Skeletal muscle satellite cell (primary cell): ENCODE measurements around the gene SKP1.

ENCODE experiments used
- H3K27me3 ChIP-seq: 2 replicates; pipeline ENCODE4 v1.7.0; 2013; ENCODE audit warnings: low read length; ENCODE audit not compliant: control insufficient read depth, insufficient read depth
- H3K36me3 ChIP-seq: 2 replicates; pipeline ENCODE4 v1.7.0; 2013; ENCODE audit warnings: mild to moderate bottlenecking, control low read depth, low read length; ENCODE audit not compliant: insufficient read depth
- H3K4me1 ChIP-seq: 2 replicates; pipeline ENCODE4 v1.7.0; 2013; ENCODE audit warnings: low read length; ENCODE audit not compliant: control insufficient read depth, insufficient read depth
- H3K4me2 ChIP-seq: 2 replicates; pipeline ENCODE4 v1.7.0; 2013; ENCODE audit warnings: mild to moderate bottlenecking, low read length
- H3K4me3 ChIP-seq: 2 replicates; pipeline ENCODE4 v1.7.0; 2013; ENCODE audit warnings: low read length
- H3K9ac ChIP-seq: 2 replicates; pipeline ENCODE4 v1.7.0; 2013; ENCODE audit warnings: mild to moderate bottlenecking, low read depth, low read length, moderate library complexity
- H3K9me3 ChIP-seq: replicated peaks from 2 replicates; pipeline ENCODE4 v1.7.0; 2013; ENCODE audit warnings: mild to moderate bottlenecking, control low read depth, low read length

Gene SKP1

DNA sequence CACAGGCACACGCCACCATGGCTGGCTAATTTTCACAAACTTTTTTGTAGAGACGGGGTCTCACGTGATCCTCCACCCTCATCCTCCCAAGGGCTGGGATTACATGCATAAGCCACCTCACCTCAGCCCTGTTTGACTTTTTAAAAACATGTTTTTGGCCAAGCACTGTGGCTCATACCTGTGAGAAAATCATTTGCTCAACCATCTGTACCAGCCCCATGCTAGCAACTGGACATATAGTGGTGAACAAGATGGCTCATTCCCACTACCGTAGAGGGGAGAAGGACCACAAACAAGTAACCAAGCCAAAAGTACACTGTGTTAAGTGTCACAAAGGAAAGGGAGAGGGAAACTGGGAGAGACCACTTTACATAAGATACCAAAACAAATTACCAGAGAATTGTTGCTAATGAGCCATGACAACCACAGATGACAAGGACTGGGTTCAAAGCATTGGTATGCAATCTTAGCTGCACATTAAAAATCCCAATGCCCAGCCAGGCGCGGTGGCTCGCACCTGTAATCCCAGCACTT lies 29.9 kb upstream of the SKP1 start:
- Histone ChIP-seq H3K9ac (no peak overlapping the region), H3K9me3 (no peaks in the 10 kb centered on the region), H3K4me3 (no peak overlapping the region), H3K36me3 (peaks cover 33% of the 10 kb centered on the region), H3K4me2 (no peak overlapping the region), H3K4me1 (peaks cover 14% of the 10 kb centered on the region), H3K27me3 (no peaks in the 10 kb centered on the region)

DNA sequence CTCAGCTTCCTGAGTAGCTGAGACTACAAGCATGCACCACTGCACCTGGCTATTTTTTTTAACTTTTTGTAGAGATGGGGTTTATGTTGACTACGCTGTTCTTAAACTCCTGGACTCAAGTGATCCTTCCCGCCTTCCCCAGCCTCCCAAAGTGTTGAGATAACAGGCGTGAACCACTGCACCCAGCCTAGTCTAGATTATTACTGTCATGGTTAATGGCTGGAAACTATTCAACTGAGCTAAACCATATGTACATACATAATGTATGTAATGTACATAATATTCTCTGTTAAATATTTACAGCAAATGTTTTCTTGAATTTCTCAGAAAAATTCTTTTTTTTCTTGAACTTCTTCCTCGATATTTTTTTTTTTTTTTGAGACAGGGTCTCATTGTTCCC lies 27.8 kb upstream of the SKP1 start:
- H3K4me3 ChIP-seq: no peak overlapping the region
- no peak overlapping the region for H3K9ac ChIP-seq
- H3K4me2 ChIP-seq: no peak overlapping the region
- H3K27me3 ChIP-seq: no peaks in the 10 kb centered on the region
- no peaks in the 10 kb centered on the region for H3K9me3 ChIP-seq
- peaks cover 10% of the 10 kb centered on the region for H3K4me1 ChIP-seq
- peaks cover 54% of the 10 kb centered on the region for H3K36me3 ChIP-seq

DNA sequence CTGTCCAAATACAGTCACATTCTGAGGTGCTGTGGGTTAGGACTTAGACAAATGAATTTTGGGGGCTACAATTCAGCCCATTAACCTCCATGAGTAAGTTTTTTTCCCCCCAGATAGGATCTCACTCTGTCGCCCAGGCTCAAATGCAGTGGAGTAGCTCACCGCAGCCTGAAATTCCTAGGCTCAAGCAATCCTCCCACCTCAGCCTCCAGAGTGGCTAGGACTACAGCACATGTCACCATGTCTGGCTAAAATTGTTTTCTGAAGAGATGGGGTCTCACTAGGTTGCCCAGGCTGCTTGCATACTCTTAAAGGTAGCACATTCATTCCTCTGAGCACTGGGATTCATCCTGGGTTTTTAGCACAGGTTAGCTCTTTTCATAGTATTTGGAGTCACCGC lies 26.9 kb upstream of the SKP1 start:
- Histone ChIP-seq H3K27me3 (no peaks in the 10 kb centered on the region), H3K9me3 (no peaks in the 10 kb centered on the region), H3K4me3 (no peak overlapping the region), H3K36me3 (peaks cover 63% of the 10 kb centered on the region), H3K4me1 (peaks cover 3% of the 10 kb centered on the region), H3K9ac (no peak overlapping the region), H3K4me2 (no peak overlapping the region)

DNA sequence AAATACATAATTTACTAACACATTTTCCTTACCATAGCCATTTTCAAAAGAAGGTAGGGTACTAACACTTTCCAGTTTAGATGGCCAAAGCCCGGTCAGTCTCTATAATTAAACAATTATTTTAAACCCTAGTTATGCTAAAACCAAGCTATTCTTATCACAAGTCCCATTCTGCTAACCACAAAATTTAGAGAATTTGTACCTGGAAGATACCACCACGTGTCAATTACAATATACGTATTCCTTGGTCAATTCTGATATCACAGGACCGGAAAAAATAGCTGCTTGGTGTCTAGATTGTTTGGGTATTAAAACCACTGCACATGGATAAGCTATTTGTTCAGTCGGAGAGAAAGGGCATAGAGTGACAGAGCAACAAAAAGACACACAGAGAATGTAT lies 18.9 kb upstream of the SKP1 start:
- Histone ChIP-seq H3K4me3 (no peak overlapping the region), H3K9ac (no peak overlapping the region), H3K9me3 (no peaks in the 10 kb centered on the region), H3K4me2 (no peak overlapping the region), H3K4me1 (no peaks in the 10 kb centered on the region), H3K36me3 (peaks cover 59% of the 10 kb centered on the region), H3K27me3 (no peaks in the 10 kb centered on the region)

DNA sequence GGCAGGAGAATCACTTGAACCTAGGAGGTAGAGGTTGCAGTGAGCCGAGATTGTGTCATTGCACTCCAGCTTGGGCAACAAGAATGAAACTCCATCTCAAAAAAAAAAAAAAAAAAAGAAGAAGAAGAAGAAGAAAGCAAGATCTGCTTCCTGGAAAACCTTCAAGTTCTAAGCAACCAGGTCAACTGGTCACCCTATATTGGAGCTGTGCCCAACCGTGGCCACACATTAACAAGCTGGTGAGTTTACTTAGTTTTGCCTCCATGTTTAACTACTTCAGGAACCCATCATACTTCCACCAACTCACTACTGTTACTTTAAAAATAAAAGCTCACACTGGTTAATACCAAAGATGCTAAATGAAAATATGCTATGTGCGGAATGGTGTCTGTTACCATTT lies 12.3 kb upstream of the SKP1 start:
- no peaks in the 10 kb centered on the region for H3K9me3 ChIP-seq
- H3K4me3 ChIP-seq: no peak overlapping the region
- no peak overlapping the region for H3K4me2 ChIP-seq
- H3K4me1 ChIP-seq: no peaks in the 10 kb centered on the region
- peaks cover under 1% of the 10 kb centered on the region for H3K36me3 ChIP-seq
- no peak overlapping the region for H3K9ac ChIP-seq
- no peaks in the 10 kb centered on the region for H3K27me3 ChIP-seq

DNA sequence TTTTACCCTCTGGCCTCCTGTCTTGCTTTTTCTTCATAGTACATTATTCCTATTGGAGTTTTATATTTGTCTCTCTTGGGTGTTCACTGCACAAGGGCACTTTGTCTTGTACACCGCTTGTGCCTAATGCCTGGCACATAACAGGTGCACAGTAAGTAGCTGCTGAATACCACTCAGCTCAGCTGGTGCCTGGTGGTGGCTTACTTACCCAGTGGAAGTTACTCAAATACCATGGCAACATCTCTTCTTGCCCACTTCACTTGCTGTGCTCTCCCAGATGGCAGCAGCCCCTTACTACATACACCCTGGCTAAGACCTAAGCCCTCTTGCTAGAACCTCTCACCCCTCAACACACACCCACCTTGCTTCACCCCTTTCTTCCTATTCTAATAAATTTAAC lies 11.3 kb upstream of the SKP1 start:
- no peaks in the 10 kb centered on the region for H3K9me3 ChIP-seq
- no peaks in the 10 kb centered on the region for H3K4me1 ChIP-seq
- no peaks in the 10 kb centered on the region for H3K36me3 ChIP-seq
- H3K4me3 ChIP-seq: no peak overlapping the region
- H3K9ac ChIP-seq: no peak overlapping the region
- H3K4me2 ChIP-seq: no peak overlapping the region
- H3K27me3 ChIP-seq: no peaks in the 10 kb centered on the region

DNA sequence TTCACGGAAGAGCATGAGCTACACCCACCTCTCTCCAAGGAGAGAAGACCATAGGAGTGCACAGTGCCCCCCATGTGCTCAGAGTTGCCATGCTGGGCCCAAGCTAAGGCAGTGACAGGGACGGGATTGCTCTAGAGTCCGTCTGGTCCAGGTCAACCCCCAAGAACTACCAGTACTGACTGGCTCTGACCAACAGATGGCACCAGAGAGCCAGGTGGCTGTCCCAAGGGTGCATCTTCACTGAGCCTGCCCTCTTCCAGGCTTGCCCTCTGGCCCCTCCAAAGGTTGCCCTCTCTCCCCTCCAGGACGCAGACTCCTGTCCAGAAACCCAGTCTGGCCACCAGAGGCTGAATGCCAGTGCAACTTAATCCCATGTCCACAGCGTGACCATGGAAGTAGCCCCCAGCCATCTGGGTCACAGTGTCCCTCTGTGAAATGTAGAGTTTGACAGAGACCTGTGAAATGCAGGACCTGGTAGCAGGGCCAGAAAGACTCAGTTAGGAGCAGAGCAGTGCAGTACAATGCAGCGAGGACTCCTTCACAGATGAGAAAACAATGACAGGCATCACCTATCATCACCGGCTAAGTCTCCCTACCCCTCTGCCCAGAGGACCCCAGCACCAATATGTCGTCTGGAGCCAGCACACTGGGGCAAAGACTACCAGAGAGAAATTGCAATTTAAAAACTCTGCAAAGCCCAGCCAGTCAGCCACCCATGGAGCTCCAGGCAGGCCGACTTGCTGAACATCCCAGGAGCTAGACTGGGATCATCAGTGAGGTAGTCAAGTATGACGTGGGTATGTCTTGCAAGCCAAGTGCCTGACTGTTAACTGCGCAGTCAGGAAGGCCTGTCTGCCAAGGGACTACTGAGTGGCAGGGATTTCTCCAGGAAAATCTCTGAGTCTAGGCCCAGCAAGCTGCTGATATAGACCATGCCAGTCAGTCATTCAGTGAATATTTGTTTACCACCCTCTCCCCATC lies 7.7 kb upstream of the SKP1 start:
- Histone ChIP-seq H3K4me2 (no peak overlapping the region), H3K36me3 (no peaks in the 10 kb centered on the region), H3K4me1 (no peaks in the 10 kb centered on the region), H3K9ac (no peak overlapping the region), H3K9me3 (no peaks in the 10 kb centered on the region), H3K27me3 (no peaks in the 10 kb centered on the region), H3K4me3 (no peak overlapping the region)

DNA sequence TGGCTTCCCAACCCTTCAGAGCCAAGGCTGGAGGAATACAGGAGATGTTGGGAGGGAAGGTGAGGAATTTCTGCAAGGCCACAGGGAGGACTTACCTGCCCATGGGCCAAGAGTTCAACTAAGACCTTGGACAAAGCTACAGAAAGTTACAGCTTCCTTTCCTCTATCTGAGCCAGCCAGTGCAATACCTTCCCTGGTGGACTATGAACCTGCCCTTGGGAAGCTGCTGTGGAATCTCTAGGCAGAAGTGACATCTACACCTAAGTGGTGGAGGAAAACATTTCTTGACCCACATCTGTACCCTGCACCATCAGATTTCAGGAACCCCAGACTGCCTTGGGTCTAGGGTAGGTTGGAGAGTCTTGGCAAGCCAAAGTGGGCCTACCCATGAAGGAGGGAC lies 6.7 kb upstream of the SKP1 start:
- H3K9me3 ChIP-seq: no peaks in the 10 kb centered on the region
- H3K27me3 ChIP-seq: no peaks in the 10 kb centered on the region
- H3K4me3 ChIP-seq: no peak overlapping the region
- H3K9ac ChIP-seq: no peak overlapping the region
- no peaks in the 10 kb centered on the region for H3K4me1 ChIP-seq
- no peaks in the 10 kb centered on the region for H3K36me3 ChIP-seq
- H3K4me2 ChIP-seq: no peak overlapping the region

DNA sequence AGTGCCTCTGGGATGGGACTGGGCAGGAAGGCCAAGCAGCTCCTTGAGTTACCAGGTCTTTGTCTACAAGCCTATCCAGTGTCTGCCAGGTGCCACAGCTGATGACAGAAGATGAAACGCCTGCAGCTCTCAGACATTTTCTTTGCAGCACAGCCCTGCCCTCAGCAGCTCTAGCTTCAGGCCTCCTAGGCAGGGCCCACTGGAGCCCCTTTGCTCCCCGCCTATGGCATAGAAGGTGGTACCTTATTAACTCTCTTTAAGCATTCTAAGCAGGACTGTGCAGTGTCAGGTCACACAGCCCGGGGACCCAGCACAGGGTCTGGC lies 1.3 kb upstream of the SKP1 start:
- H3K4me2 ChIP-seq: peak overlapping the region; percentile 96
- H3K4me1 ChIP-seq: peaks cover 19% of the 10 kb centered on the region
- peak overlapping the region; percentile 100 for H3K4me3 ChIP-seq
- H3K36me3 ChIP-seq: peaks cover 5% of the 10 kb centered on the region
- H3K9ac ChIP-seq: peak overlapping the region; percentile 100
- H3K27me3 ChIP-seq: no peaks in the 10 kb centered on the region
- H3K9me3 ChIP-seq: no peaks in the 10 kb centered on the region

DNA sequence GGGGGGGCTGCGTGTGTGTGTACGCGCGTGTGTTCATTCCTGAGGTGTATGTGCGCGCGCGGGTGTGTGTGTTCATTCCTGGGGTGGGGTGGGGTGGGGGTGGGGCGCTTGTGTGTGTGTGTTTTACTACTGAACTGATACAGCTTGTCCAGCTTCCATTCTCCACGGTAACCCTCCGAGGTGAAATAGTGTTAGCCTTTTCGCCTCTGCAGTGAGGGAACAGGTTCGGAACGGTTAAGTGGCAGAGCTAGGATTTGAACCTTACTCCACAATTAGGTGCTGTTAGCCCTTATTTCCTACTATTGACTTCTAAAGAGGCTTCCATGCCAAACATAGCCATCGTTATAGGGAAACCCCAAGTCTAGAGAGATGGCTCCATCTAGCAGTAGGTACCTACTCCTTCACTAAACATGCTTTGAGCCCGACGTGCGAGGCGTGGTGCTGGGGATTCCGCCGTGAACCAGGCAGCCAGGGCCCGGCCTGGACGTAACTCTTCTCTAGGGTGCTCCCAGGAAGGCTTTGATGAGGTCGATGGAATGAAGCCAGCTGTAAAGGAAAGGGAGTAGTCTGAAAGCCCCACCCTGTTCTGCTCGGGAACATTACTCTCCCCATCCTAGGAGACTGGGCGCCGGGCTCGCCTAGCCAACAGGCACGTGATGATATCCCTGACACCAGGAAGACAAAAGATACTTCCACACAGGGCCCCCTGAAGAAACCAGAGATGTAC lies 782 bp upstream of the SKP1 start:
- Histone ChIP-seq H3K9me3 (no peaks in the 10 kb centered on the region), H3K9ac (peak overlapping the region; percentile 100), H3K27me3 (no peaks in the 10 kb centered on the region), H3K4me3 (peak overlapping the region; percentile 100), H3K4me1 (peaks cover 19% of the 10 kb centered on the region), H3K36me3 (peaks cover 6% of the 10 kb centered on the region), H3K4me2 (peak overlapping the region; percentile 96)

DNA sequence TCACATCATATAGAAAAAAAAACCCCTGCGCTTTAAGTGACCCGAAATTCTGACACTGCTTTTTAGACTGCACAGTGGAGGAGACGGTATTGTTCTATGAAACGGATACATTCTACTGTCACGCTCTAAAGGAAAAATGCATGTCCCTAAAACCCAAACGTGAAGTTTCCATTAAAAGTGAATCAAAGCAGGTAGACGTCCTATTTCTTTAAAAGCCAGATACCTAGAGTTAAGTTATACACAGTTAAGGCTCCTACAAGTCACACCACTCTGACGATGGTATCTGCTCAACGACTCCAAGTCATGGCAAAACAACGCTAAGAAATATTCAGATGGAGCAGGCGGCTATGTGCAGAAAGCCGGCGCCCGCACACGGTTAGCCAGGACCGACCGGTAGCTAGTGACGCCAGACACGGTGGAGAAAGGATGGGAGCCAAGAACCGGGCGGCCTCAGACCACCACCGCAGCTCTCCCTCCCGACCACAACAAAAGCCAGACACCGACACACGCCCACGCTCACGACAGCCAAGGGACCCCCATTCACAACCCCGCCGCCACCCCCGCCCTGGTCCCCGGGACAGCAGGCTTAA lies 734 bp downstream of the SKP1 start:
- Histone ChIP-seq H3K4me2 (peak overlapping the region; percentile 96), H3K4me1 (peaks cover 19% of the 10 kb centered on the region), H3K4me3 (peak overlapping the region; percentile 100), H3K27me3 (no peaks in the 10 kb centered on the region), H3K9ac (peak overlapping the region; percentile 100), H3K36me3 (peaks cover 20% of the 10 kb centered on the region), H3K9me3 (no peaks in the 10 kb centered on the region)
